Measurements from ENCODE around the gene GRID1. TPM values are rescaled to one million over a fixed set of nuclear protein-coding genes. Genes with fewer than 3 reads are reported as not detected.

Gene GRID1
- polyA plus RNA-seq, 1 donor (not counting 4 experiments of a cell fraction or from before 2014, with no cell fraction given): 0.01 TPM

DNA sequence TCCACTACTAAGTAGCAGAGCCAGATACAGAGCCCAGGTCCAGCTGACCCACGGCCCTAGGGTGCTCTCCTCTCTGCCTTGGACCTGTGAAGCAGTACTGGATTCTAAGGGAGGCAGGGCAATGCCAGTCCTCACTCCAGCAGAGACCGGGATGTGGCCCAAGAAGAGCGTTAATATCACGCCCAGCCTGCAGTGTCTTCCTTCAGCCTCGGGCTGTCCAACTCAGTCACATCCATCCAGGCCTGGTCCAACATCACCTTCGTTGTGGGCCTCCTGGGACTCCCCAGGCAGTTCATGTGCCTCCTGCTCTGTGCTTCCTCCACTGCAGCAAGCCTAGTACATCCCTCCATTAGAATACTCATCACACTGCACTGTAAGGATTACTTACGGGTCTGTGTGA is 114.5 kb downstream of the GRID1 start:
- TF ChIP-seq EZH2 (IDR thresholded peaks at IDR 0.05; ENCODE audit: low read length): no peak
- TF ChIP-seq, protein P1, sequence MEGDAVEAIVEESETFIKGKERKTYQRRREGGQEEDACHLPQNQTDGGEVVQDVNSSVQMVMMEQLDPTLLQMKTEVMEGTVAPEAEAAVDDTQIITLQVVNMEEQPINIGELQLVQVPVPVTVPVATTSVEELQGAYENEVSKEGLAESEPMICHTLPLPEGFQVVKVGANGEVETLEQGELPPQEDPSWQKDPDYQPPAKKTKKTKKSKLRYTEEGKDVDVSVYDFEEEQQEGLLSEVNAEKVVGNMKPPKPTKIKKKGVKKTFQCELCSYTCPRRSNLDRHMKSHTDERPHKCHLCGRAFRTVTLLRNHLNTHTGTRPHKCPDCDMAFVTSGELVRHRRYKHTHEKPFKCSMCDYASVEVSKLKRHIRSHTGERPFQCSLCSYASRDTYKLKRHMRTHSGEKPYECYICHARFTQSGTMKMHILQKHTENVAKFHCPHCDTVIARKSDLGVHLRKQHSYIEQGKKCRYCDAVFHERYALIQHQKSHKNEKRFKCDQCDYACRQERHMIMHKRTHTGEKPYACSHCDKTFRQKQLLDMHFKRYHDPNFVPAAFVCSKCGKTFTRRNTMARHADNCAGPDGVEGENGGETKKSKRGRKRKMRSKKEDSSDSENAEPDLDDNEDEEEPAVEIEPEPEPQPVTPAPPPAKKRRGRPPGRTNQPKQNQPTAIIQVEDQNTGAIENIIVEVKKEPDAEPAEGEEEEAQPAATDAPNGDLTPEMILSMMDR (optimal IDR thresholded peaks at IDR 0.05 in 1 of 3, IDR thresholded peaks at IDR 0.05 in 1 of 3, conservative IDR thresholded peaks at IDR 0.05 in 1 of 3; ENCODE audit: extremely low read depth in 1 of 3, insufficient read depth in 2 of 3, low read length in 3 of 3): no peak
- Histone ChIP-seq H3K27me3 (ENCODE audit: control insufficient read depth, extremely low read depth, insufficient read depth, low read length) (no peaks in the 10 kb centered on the region), H3K4me1 (ENCODE audit: control insufficient read depth, extremely low read depth, insufficient read depth, low read length) (no peaks in the 10 kb centered on the region), H3K9ac (ENCODE audit: control insufficient read depth, extremely low read depth, insufficient read depth, low read length) (no peak overlapping the region), H3K36me3 (ENCODE audit: control insufficient read depth in 2 of 2, extremely low read depth in 1 of 2, insufficient read depth in 2 of 2, low read length in 2 of 2) (no peaks in the 10 kb centered on the region), H3K9me3 (ENCODE audit: control insufficient read depth, low read depth, low read length) (no peaks in the 10 kb centered on the region), H3K79me2 (ENCODE audit: control insufficient read depth, insufficient read depth, low read length) (no peaks in the 10 kb centered on the region), H3K4me2 (ENCODE audit: control insufficient read depth, extremely low read depth, insufficient read depth, low read depth, low read length) (no peak overlapping the region), H3K27ac (ENCODE audit: control insufficient read depth, insufficient read depth, low read length) (no peak overlapping the region), H3K4me3 (ENCODE audit: control insufficient read depth in 2 of 3, extremely low read depth in 1 of 3, insufficient read depth in 2 of 3, low read depth in 1 of 3, low read length in 3 of 3) (no peak overlapping the region), H3K9me1 (ENCODE audit: control insufficient read depth, extremely low read depth, insufficient read depth, low read length) (no peaks in the 10 kb centered on the region), H2AFZ (ENCODE audit: control insufficient read depth, low read length) (no peak overlapping the region), H4K20me1 (ENCODE audit: control insufficient read depth, extremely low read depth, insufficient read depth, low read length) (no peaks in the 10 kb centered on the region)
- FAIRE-seq: no peak
- DNase-seq (ENCODE audit: low read depth, low spot score): no peak
- dilution Hi-C loops (cut with MboI; ENCODE audit: extremely low pct_ligation_motif_present, low sequenced_read_pairs): no loop called here

DNA sequence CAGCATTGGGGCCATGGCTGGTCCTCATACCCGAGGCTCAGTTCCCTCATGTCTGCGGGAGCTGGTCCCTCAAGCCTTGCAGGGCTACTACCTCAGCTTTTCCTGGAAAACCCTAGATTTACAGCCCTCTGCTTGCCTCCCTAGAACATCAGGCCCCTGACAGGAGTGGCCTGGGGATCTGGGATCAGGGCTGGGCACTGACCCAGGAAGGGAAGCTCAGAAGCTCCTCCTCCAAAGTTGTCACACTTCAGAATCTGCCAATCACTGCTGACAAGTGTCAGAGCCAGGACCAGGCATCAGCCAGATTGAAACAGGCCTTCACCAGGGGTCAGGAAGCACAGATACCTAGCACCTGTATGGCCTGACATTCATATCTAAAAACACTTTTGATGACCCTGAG is 115.2 kb downstream of the GRID1 start:
- DNase-seq (ENCODE audit: low read depth, low spot score): no peak
- FAIRE-seq: no peak
- no peaks in the 10 kb centered on the region for H3K36me3 ChIP-seq (ENCODE audit: control insufficient read depth in 2 of 2, extremely low read depth in 1 of 2, insufficient read depth in 2 of 2, low read length in 2 of 2)
- no peaks in the 10 kb centered on the region for H3K9me3 ChIP-seq (ENCODE audit: control insufficient read depth, low read depth, low read length)
- H3K27me3 ChIP-seq (ENCODE audit: control insufficient read depth, extremely low read depth, insufficient read depth, low read length): no peaks in the 10 kb centered on the region
- TF ChIP-seq, protein P1 (optimal IDR thresholded peaks at IDR 0.05 in 1 of 3, IDR thresholded peaks at IDR 0.05 in 1 of 3, conservative IDR thresholded peaks at IDR 0.05 in 1 of 3; ENCODE audit: extremely low read depth in 1 of 3, insufficient read depth in 2 of 3, low read length in 3 of 3): no peak
- TF ChIP-seq EZH2 (IDR thresholded peaks at IDR 0.05; ENCODE audit: low read length): no peak
- H2AFZ ChIP-seq (ENCODE audit: control insufficient read depth, low read length): no peak overlapping the region
- H3K27ac ChIP-seq (ENCODE audit: control insufficient read depth, insufficient read depth, low read length): no peak overlapping the region
- H3K79me2 ChIP-seq (ENCODE audit: control insufficient read depth, insufficient read depth, low read length): no peaks in the 10 kb centered on the region
- dilution Hi-C loops (cut with MboI; ENCODE audit: extremely low pct_ligation_motif_present, low sequenced_read_pairs): no loop called here
- no peaks in the 10 kb centered on the region for H3K9me1 ChIP-seq (ENCODE audit: control insufficient read depth, extremely low read depth, insufficient read depth, low read length)
- H3K9ac ChIP-seq (ENCODE audit: control insufficient read depth, extremely low read depth, insufficient read depth, low read length): no peak overlapping the region
- H3K4me2 ChIP-seq (ENCODE audit: control insufficient read depth, extremely low read depth, insufficient read depth, low read depth, low read length): no peak overlapping the region
- no peaks in the 10 kb centered on the region for H4K20me1 ChIP-seq (ENCODE audit: control insufficient read depth, extremely low read depth, insufficient read depth, low read length)
- H3K4me1 ChIP-seq (ENCODE audit: control insufficient read depth, extremely low read depth, insufficient read depth, low read length): no peaks in the 10 kb centered on the region
- H3K4me3 ChIP-seq (ENCODE audit: control insufficient read depth in 2 of 3, extremely low read depth in 1 of 3, insufficient read depth in 2 of 3, low read depth in 1 of 3, low read length in 3 of 3): no peak overlapping the region
